Mesothelial cell of epicardium (in vitro differentiated cells): ENCODE measurements around the gene IRGC. TPM values are rescaled to one million over a fixed set of nuclear protein-coding genes. Genes with fewer than 3 reads are reported as not detected.

Experiments used
- DNase-seq, 2 experiments: peaks; one replicate each; pipeline ENCODE4 v3.0.0; 2021; ENCODE audit warnings: low spot score in 2 of 2; ENCODE audit not compliant: unreplicated experiment in 2 of 2
- H3K27ac Mint-ChIP-seq: 2 replicates; pipeline ENCODE4 v1.8.0; 2021; ENCODE audit warnings: mixed read lengths
- H3K27me3 Mint-ChIP-seq: 2 replicates; pipeline ENCODE4 v1.8.0; 2021; ENCODE audit warnings: low read depth, mixed read lengths
- H3K36me3 Mint-ChIP-seq: 2 replicates; pipeline ENCODE4 v1.8.0; 2021; ENCODE audit warnings: mixed read lengths
- H3K4me1 Mint-ChIP-seq: 2 replicates; pipeline ENCODE4 v1.8.0; 2021; ENCODE audit warnings: mixed read lengths
- H3K4me3 Mint-ChIP-seq: 2 replicates; pipeline ENCODE4 v1.8.0; 2021; ENCODE audit warnings: mild to moderate bottlenecking, moderate library complexity, mixed read lengths
- H3K9me3 Mint-ChIP-seq: 2 replicates; pipeline ENCODE4 v1.8.0; 2021; ENCODE audit warnings: mixed read lengths
- total RNA-seq: library from RNA; stranded (reverse); gene quantifications from 3 replicates; pipeline ENCODE4 v1.2.1, GENCODE V29; 2021
- TF ChIP-seq, protein P1 (sequence below): fragments of 200-600 bp; sonication (generic); IDR thresholded peaks from one replicate; pipeline ENCODE4 v1.5.0; 2021; ENCODE audit warnings: antibody characterized with exemption; ENCODE audit not compliant: unreplicated experiment

The IRGC gene
- total RNA-seq, 1 donor from 2014 or later = not detected

DNA sequence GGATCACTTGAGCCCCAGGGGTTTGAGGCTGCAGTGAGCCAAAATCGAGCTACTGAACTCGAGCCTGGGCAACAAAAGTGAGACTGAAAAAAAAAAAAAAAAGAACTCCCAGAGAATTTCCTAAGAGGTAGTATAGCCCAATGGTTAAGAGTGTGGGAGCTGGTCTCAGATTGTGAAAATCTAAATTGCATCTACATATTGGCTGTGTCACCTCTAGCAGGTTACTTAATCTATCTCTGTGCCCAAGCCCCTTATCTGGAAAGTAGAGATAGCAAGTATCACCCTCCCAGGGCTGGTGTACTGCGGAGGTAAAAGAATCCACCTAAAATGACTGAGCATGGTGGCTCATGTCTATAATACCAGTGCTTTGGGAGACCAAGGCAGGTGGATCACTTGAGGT is 42.2 kb upstream of the IRGC start:
- TF ChIP-seq, protein P1, sequence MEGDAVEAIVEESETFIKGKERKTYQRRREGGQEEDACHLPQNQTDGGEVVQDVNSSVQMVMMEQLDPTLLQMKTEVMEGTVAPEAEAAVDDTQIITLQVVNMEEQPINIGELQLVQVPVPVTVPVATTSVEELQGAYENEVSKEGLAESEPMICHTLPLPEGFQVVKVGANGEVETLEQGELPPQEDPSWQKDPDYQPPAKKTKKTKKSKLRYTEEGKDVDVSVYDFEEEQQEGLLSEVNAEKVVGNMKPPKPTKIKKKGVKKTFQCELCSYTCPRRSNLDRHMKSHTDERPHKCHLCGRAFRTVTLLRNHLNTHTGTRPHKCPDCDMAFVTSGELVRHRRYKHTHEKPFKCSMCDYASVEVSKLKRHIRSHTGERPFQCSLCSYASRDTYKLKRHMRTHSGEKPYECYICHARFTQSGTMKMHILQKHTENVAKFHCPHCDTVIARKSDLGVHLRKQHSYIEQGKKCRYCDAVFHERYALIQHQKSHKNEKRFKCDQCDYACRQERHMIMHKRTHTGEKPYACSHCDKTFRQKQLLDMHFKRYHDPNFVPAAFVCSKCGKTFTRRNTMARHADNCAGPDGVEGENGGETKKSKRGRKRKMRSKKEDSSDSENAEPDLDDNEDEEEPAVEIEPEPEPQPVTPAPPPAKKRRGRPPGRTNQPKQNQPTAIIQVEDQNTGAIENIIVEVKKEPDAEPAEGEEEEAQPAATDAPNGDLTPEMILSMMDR = no peak
- H3K9me3 Mint-ChIP-seq = no peaks in the 10 kb centered on the region
- peaks cover 41% of the 10 kb centered on the region for H3K4me1 Mint-ChIP-seq
- H3K4me3 Mint-ChIP-seq = no peak overlapping the region
- H3K27me3 Mint-ChIP-seq = peaks cover 11% of the 10 kb centered on the region
- DNase-seq = no peak
- no peak overlapping the region for H3K27ac Mint-ChIP-seq
- H3K36me3 Mint-ChIP-seq = no peaks in the 10 kb centered on the region

DNA sequence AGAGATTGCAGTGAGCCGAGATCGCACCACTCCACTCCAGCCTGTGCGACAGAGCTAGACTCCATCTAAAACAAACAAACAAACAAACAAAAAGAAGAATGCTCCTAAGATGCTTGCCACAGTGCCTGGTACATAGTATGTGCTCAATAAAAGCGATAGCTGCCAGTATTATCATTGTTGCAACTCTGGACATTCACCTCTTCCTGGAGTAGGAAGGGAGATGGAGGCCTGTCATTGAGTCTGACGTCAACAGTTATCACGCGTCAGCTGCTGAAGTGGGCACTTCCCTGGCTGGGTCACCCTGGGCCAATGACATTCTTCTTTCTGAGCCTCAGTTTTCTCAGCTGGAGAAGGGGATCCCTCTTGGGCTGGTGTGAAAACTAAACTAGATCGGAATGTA is 41.7 kb upstream of the IRGC start:
- H3K9me3 Mint-ChIP-seq = no peaks in the 10 kb centered on the region
- H3K4me3 Mint-ChIP-seq = no peak overlapping the region
- peaks cover 11% of the 10 kb centered on the region for H3K27me3 Mint-ChIP-seq
- H3K36me3 Mint-ChIP-seq = no peaks in the 10 kb centered on the region
- TF ChIP-seq, protein P1 = no peak
- no peak overlapping the region for H3K27ac Mint-ChIP-seq
- peaks cover 40% of the 10 kb centered on the region for H3K4me1 Mint-ChIP-seq
- no peak for DNase-seq

DNA sequence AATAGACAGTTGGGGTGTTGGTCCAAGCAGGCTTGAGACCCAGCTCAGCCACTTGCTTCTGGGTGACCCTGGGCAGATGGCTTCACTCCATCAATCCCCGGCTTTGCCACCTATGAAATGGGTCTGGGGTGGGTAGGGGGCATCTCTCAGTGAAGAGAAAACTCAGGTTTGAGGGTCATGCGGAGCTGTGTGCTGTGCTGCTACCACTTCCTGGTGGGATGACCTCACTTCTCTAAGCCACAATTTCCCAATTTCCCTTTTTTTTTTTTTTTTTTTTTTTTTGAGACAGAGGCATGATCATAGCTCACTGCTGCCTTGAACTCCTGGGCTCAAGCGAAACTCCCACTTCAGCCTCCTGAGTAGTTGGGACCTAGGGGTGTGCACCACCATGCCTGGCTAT is 41.3 kb upstream of the IRGC start:
- H3K9me3 Mint-ChIP-seq = no peaks in the 10 kb centered on the region
- TF ChIP-seq, protein P1 = no peak
- H3K4me3 Mint-ChIP-seq = no peak overlapping the region
- H3K27me3 Mint-ChIP-seq = peaks cover 11% of the 10 kb centered on the region
- no peaks in the 10 kb centered on the region for H3K36me3 Mint-ChIP-seq
- H3K27ac Mint-ChIP-seq = no peak overlapping the region
- peaks cover 40% of the 10 kb centered on the region for H3K4me1 Mint-ChIP-seq
- DNase-seq = no peak

DNA sequence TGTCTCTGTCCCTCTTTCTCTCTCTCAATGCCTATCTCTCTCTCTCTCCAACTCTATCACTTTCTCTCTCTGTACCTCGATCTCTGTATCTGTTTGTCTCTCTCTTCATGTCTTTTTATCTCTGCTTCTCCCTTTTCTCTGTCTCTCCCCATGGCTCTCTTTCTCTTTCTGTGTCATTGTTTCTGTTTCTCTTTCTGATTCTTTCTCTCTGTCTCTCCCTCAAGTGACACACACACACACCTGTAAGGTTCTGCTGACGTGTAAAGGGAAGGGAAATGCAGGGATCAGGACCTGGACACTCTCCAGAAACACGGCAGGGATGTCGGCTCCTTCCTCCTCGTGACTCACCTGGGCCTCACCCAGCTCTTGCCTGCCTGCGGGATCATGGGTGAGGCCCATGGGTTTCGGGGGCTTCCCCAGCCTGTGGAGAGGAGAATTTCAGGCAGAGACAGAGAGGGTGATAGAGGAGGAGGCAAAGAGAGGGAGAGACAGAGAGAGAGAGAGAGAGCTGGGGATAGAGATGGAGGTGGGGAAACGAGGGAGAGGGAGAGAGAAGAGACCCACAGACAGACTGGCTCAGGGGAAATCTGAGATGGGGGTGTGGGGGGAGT is 40.5 kb upstream of the IRGC start:
- peak overlapping the region; percentile 93 for H3K27ac Mint-ChIP-seq
- H3K9me3 Mint-ChIP-seq = no peaks in the 10 kb centered on the region
- H3K36me3 Mint-ChIP-seq = no peaks in the 10 kb centered on the region
- H3K27me3 Mint-ChIP-seq = peaks cover 4% of the 10 kb centered on the region
- peak in 1 of 2 experiments; percentile 43 for DNase-seq
- peaks cover 33% of the 10 kb centered on the region for H3K4me1 Mint-ChIP-seq
- TF ChIP-seq, protein P1 = no peak
- no peak overlapping the region for H3K4me3 Mint-ChIP-seq

DNA sequence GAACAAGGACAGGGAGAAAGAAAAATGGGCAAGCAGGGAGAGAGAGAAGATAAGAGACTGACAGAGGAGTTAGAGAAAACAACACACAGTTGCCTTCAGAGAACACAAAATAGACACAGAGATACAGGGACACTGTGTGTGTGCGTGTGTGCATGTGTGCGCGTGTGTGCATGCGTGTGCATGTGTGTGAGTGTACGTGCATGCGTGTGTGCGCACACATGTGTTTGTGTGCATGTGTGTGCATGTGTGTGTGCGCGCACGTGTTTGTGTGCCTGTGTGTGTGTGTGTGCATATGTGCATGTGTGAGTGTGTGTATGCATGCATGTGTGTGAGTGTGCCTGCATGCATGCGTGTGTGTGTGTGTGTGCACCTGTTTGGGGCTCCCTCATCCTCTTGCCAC is 40.0 kb upstream of the IRGC start:
- peaks cover 30% of the 10 kb centered on the region for H3K4me1 Mint-ChIP-seq
- no peak overlapping the region for H3K4me3 Mint-ChIP-seq
- H3K9me3 Mint-ChIP-seq = no peaks in the 10 kb centered on the region
- peak overlapping the region; percentile 93 for H3K27ac Mint-ChIP-seq
- H3K27me3 Mint-ChIP-seq = peaks cover 3% of the 10 kb centered on the region
- TF ChIP-seq, protein P1 = no peak
- DNase-seq = no peak
- no peaks in the 10 kb centered on the region for H3K36me3 Mint-ChIP-seq
